ENCODE measurements around the gene HIC2. TPM values are rescaled to one million over a fixed set of nuclear protein-coding genes. Genes with fewer than 3 reads are reported as not detected.
"Not testable (repeated sequence)": the region's sequence is repeated elsewhere in the genome, so short reads cannot be mapped to it uniquely, and the experiment has no call there.

Gene HIC2
- polyA plus RNA-seq, 3 donors: 0.34 to 3.9 (median 0.36) TPM

GRCh38 chr22:21497984-21498383, 80.8 kb downstream of the HIC2 start:
- H3K4me3 ChIP-seq (replicated peaks in 1 of 3; ENCODE audit: low read depth in 2 of 3, low read length in 3 of 3); H4K20me1 ChIP-seq (ENCODE audit: insufficient read depth, low read length); H2AFZ ChIP-seq (ENCODE audit: insufficient read depth, low read depth, low read length, poor library complexity, severe bottlenecking); H3K9me3 Mint-ChIP-seq; H3K36me3 Mint-ChIP-seq; H3K4me2 ChIP-seq (replicated peaks; ENCODE audit: extremely low read depth, low read length, poor library complexity, severe bottlenecking); H3K4me1 Mint-ChIP-seq; H3K9me3 ChIP-seq (replicated peaks in 1 of 2; ENCODE audit: control insufficient read depth in 1 of 2, insufficient read depth in 1 of 2, low read length in 2 of 2); H3K27me3 ChIP-seq (ENCODE audit: control insufficient read depth in 2 of 2, insufficient read depth in 2 of 2, low read length in 2 of 2); H3K4me1 ChIP-seq (ENCODE audit: control insufficient read depth in 1 of 2, insufficient read depth in 2 of 2, low read length in 2 of 2); DNase-seq; H3K4me3 Mint-ChIP-seq; H3K36me3 ChIP-seq (replicated peaks in 1 of 2; ENCODE audit: control insufficient read depth in 1 of 2, insufficient read depth in 2 of 2, low read length in 2 of 2); H3K79me2 ChIP-seq (ENCODE audit: insufficient read depth, low read length); H3K27ac Mint-ChIP-seq; H3K9ac ChIP-seq (ENCODE audit: insufficient read depth, low read length, poor library complexity, severe bottlenecking); H3K27me3 Mint-ChIP-seq (ENCODE audit: low read depth in 3 of 3); intact Hi-C loops (cut with micrococcal nuclease); H3K27ac ChIP-seq (ENCODE audit: low read depth in 1 of 2, low read length in 2 of 2): not testable (repeated sequence)
- no CpG with 5 or more reads among the region's 4 CpGs for WGBS (ENCODE audit: insufficient coverage)

- no CpG with 5 or more reads among the region's 7 CpGs for WGBS (ENCODE audit: insufficient coverage)
- H2AFZ ChIP-seq (ENCODE audit: insufficient read depth, low read depth, low read length, poor library complexity, severe bottlenecking); H3K27ac ChIP-seq (ENCODE audit: low read depth in 1 of 2, low read length in 2 of 2); H3K4me1 ChIP-seq (ENCODE audit: control insufficient read depth in 1 of 2, insufficient read depth in 2 of 2, low read length in 2 of 2); H3K9me3 Mint-ChIP-seq; H3K27me3 Mint-ChIP-seq (ENCODE audit: low read depth in 3 of 3); H3K79me2 ChIP-seq (ENCODE audit: insufficient read depth, low read length); intact Hi-C loops (cut with micrococcal nuclease); H3K4me3 ChIP-seq (replicated peaks in 1 of 3; ENCODE audit: low read depth in 2 of 3, low read length in 3 of 3); DNase-seq; H3K27me3 ChIP-seq (ENCODE audit: control insufficient read depth in 2 of 2, insufficient read depth in 2 of 2, low read length in 2 of 2); H3K27ac Mint-ChIP-seq; H3K9ac ChIP-seq (ENCODE audit: insufficient read depth, low read length, poor library complexity, severe bottlenecking); H3K4me3 Mint-ChIP-seq; H3K9me3 ChIP-seq (replicated peaks in 1 of 2; ENCODE audit: control insufficient read depth in 1 of 2, insufficient read depth in 1 of 2, low read length in 2 of 2); H3K4me2 ChIP-seq (replicated peaks; ENCODE audit: extremely low read depth, low read length, poor library complexity, severe bottlenecking); H3K36me3 Mint-ChIP-seq; H4K20me1 ChIP-seq (ENCODE audit: insufficient read depth, low read length); H3K36me3 ChIP-seq (replicated peaks in 1 of 2; ENCODE audit: control insufficient read depth in 1 of 2, insufficient read depth in 2 of 2, low read length in 2 of 2); H3K4me1 Mint-ChIP-seq: not testable (repeated sequence)
Measured at GRCh38 chr22:21498489-21498888, 81.3 kb downstream of the HIC2 start.

DNA sequence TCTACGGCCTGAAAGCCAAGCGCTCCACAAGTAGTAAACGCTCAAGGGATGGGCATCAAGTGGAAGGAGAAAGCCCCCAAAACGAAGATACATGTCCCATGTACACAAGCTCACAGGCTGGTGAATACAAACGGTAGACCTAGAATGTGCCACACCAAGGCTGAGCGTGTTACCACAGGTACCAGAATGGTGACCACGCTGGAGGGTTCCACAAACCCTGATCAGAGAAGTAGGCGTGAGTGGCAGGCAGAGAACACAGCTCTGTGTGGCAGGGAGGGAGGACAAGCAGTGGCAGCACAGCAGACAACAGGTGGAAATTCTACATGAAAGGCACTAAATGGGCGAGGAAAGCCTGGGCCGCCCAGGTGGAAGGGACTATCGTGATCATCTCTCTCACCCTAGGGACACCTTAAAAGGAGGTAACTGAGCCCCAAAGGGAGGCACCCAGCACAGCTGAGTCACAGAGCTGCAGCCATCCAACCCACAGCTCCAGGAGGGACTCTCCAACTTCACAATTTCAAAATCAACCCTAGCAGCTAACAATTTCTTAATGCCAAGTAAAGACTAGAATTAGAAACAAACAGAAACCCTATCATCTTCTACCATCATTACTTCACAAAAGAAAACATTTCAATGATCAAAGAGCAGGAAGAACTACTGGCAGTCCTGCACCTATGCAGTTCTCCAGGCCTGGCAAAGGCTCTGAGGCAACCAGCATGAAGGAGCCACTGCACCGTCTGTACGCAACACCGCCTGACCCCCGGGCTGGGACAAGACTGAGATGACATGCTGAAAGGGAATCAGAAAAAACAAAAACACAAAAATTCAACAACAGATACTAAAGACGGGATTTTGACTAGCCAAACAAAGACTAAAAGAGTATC, 82.7 kb downstream of the HIC2 start:
- H4K20me1 ChIP-seq (ENCODE audit: insufficient read depth, low read length); H3K27ac Mint-ChIP-seq; H3K9ac ChIP-seq (ENCODE audit: insufficient read depth, low read length, poor library complexity, severe bottlenecking); H2AFZ ChIP-seq (ENCODE audit: insufficient read depth, low read depth, low read length, poor library complexity, severe bottlenecking); H3K9me3 Mint-ChIP-seq; H3K4me1 ChIP-seq (ENCODE audit: control insufficient read depth in 1 of 2, insufficient read depth in 2 of 2, low read length in 2 of 2); H3K79me2 ChIP-seq (ENCODE audit: insufficient read depth, low read length); H3K4me3 ChIP-seq (replicated peaks in 1 of 3; ENCODE audit: low read depth in 2 of 3, low read length in 3 of 3); intact Hi-C loops (cut with micrococcal nuclease); H3K4me1 Mint-ChIP-seq; H3K27me3 ChIP-seq (ENCODE audit: control insufficient read depth in 2 of 2, insufficient read depth in 2 of 2, low read length in 2 of 2); H3K9me3 ChIP-seq (replicated peaks in 1 of 2; ENCODE audit: control insufficient read depth in 1 of 2, insufficient read depth in 1 of 2, low read length in 2 of 2); H3K27me3 Mint-ChIP-seq (ENCODE audit: low read depth in 3 of 3); DNase-seq; H3K36me3 Mint-ChIP-seq; H3K27ac ChIP-seq (ENCODE audit: low read depth in 1 of 2, low read length in 2 of 2); H3K36me3 ChIP-seq (replicated peaks in 1 of 2; ENCODE audit: control insufficient read depth in 1 of 2, insufficient read depth in 2 of 2, low read length in 2 of 2); H3K4me2 ChIP-seq (replicated peaks; ENCODE audit: extremely low read depth, low read length, poor library complexity, severe bottlenecking); H3K4me3 Mint-ChIP-seq: not testable (repeated sequence)
- WGBS (ENCODE audit: insufficient coverage): no CpG with 5 or more reads among the region's 16 CpGs

Small RNAs within 50 kb of the gene (small RNA-seq; reads per million reads assigned to genes)
- gene RF00492 (ENCODE audit: insufficient read length, low read depth): not detected
- not detected for gene RN7SKP63 (ENCODE audit: insufficient read length, low read depth)

Other genes starting within 250 kb of the HIC2 start
- under 1 TPM in 2 of 3 donors, not detected in 1; 0.09 to 0.17 TPM for gene RIMBP3B, start 33.6 kb upstream of the HIC2 start, polyA plus RNA-seq
- 1 to 10 TPM; 1.6 to 4.5 (median 4.0) TPM for gene TMEM191C, start 50.0 kb downstream of the HIC2 start, polyA plus RNA-seq
- gene RIMBP3C, start 134.1 kb downstream of the HIC2 start, polyA plus RNA-seq: under 1 TPM; 0.05 to 0.11 (median 0.08) TPM
- gene UBE2L3, start 150.3 kb downstream of the HIC2 start, polyA plus RNA-seq: 10 to 100 TPM; 19.6 to 88.9 (median 69.6) TPM
- 10 to 100 TPM; 26.5 to 32.9 (median 26.7) TPM for gene YDJC, start 212.7 kb downstream of the HIC2 start, polyA plus RNA-seq
- gene CCDC116, start 215.4 kb downstream of the HIC2 start, polyA plus RNA-seq: under 1 TPM in 1 of 3 donors, not detected in 2; 0.21 TPM
- gene SDF2L1, start 224.9 kb downstream of the HIC2 start, polyA plus RNA-seq: 10 to 100 TPM; 31.7 to 46.2 (median 44.7) TPM
- gene PPIL2, start 248.6 kb downstream of the HIC2 start, polyA plus RNA-seq: 10 to 100 TPM in 2 of 3 donors, 1 to 10 TPM in 1; 8.9 to 60.9 (median 16.8) TPM